Stimulated activated CD4-positive, alpha-beta T cell treated with anti-CD3 and anti-CD28 coated beads, TNF-alpha, amount 100 ng/mL, for 4 hours (primary cell): ENCODE results near the gene HADHA.
A peak's percentile ranks its signal among the peaks of the same experiment; 100 is the strongest.

Experiments used
- DNase-seq, 3 experiments: peaks; one replicate each; pipeline ENCODE4 v3.0.0-alpha.2; 2020; ENCODE audit warnings: low read depth in 3 of 3

HADHA gene

DNA sequence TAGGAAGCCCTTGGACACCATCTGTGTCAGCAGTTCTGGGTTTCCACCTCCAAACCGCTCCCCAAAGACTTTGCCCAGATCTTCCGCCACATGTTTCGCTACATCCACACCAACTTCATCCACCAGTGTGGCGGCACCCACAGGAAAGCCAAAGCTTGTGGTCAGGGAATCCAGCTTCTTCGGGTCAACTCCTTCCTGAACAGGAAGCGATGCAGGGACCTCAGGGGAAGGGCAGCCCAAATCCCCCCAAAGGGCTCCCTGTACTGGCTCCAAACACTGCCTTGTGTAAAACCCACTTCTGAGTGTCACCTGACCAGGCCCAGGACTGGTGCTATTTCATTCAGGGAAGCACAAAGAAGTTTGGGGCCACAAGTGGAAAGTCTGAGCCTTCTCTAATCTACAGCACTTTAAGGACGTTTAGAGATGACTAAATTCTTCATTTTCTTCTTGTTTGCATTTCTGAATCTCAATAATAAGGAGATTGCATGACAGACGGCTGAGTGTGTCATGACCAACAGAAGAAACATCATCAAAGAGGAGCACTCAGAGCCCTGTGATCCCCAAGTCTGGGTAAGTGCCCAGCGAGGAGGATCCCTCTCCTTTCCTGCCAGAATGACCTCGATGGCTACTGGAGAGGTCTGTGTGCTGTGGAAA is 50.7 kb downstream of the HADHA start:
- DNase-seq, result no peak

DNA sequence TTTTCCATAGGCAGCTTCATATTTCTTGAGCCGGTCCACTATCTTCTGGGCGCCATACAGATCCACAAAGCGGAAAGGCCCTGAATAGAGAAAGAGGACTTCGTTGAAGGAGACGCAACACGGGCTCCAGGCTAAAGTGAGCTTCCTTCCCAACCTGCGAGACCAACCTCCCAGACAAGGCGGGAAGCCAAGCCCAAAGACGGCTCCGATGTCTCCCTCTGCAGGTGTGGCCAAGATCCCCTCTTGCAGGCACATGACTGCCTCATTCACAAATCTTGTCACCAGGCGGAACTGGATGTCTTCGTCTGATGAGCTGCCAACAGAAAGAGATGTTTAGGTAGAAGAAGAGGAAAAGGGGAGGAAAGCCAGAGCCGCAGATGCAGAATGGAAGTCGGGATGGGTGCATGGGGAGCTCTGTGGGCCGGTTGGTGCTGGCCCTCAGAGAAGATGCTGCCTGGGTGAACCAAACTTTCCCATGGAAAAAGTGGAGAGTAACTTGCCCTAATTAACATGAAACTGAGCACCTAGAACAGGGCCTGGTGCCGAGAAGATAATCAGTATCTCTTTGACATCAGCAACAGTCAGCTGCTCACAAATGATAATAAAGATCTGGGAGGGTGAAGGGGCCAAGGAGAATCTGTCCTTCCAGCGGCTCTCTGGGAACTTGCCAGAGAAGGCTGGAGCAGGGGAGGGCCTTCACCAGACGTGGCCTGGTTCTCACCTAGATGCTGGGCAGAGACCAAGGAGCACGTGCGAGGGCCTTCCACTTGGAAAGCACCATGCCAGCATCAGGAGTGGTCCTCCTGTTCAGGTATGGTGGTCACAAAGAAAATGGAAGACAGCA is 52.9 kb downstream of the HADHA start:
- DNase-seq, result no peak

DNA sequence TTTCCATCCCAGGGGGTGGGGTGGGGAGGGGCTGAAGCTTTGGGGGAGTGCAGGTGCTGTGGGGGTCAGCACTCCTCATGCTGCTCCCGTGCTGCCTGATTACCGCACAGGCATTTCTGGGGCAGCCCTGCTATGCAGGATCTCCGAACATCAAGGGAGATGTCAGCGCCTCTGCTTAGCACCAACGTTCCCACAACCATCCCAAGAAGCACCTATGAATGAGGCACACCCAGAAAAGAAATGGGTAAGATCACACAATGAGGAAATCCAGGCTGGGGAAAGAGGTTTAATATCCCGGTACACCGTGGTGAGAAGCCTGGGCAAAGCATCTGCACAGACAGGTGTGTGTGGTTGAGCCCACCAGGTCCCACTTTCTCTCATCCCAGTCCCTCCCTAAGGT is 54.1 kb downstream of the HADHA start:
- no peak for DNase-seq

DNA sequence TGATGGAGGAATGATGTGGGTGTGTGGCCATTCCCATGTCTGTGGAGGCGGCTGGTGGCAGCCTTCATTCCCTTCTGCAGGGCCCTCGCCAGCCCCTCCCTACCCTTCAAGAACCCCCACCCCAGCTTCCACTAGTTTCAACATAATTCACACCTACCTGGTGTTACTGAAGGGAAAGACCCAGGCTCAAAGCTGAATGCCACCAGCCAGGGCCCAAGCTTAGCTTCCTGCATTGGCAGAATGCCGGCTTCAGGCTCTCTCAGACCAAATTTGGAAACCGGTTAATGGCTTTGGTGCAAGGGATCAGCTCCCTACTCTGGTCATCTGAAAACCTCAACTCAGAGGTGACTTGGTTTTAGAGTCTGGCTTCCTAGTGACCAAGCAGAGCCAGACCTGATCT is 54.7 kb downstream of the HADHA start:
- no peak for DNase-seq

DNA sequence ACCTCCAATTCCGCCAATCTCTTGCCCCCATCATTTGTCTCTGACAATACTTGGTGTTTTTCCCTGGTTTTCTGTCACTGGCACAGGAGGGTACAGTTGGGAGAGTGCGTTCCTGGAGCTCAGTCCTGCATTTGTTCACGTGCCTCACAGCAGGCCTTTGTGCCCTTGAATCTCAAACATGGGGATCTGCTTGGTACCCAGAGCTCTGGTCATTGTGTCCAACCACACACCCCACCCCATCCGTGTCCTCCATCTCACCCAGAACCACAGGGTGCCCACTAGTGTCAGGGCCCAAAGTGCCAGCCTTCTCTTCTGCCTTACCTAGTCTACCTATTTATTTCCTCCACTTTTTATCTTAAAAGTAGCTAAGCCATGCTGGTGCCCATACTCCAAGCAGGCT is 55.3 kb downstream of the HADHA start:
- no peak for DNase-seq

DNA sequence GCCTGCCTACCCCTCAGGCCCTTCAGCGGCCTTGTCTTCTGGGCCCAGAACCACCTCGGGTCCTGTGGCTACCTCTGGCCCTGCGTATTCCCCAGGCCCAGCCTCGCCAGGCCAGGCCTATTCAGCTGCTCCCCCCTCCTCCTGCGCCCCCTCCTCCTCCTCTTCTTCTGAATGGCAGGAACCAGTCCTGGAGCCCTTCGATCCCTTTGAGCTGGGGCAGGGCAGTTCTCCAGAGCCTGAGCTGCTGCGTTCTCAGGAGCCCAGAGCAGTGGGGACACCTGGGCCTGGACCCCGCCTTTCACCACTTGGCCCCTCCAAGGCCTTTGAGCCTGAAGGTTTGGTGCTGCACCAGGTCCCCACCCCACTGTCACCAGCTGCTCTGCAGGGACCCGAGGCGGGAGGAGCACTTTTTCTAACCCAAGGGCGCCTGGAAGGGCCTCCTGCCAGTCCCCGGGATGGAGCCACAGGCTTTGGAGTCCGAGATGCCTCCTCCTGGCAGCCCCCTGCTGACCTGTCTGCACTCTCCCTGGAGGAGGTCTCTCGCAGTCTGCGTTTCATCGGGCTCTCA is 56.8 kb downstream of the HADHA start:
- DNase-seq, result no peak

DNA sequence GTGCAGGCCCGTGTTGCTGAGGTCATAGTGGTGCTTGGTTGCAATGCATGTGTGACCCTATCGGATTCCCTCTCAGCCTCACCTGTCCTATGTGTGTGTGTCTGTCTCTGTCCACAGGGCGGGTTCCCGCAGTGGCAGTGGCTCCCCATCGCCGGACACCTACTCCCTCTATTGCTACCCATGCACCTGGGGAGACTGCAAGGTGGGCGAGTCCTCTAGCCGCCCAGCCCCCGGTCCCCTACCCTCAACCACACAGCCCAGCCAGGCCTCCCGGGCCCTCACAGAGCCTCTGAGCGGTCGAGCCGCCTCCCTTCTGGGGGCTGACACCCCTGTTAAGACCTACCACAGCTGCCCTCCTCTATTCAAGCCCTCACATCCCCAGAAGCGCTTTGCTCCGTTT is 57.3 kb downstream of the HADHA start:
- DNase-seq, result no peak

DNA sequence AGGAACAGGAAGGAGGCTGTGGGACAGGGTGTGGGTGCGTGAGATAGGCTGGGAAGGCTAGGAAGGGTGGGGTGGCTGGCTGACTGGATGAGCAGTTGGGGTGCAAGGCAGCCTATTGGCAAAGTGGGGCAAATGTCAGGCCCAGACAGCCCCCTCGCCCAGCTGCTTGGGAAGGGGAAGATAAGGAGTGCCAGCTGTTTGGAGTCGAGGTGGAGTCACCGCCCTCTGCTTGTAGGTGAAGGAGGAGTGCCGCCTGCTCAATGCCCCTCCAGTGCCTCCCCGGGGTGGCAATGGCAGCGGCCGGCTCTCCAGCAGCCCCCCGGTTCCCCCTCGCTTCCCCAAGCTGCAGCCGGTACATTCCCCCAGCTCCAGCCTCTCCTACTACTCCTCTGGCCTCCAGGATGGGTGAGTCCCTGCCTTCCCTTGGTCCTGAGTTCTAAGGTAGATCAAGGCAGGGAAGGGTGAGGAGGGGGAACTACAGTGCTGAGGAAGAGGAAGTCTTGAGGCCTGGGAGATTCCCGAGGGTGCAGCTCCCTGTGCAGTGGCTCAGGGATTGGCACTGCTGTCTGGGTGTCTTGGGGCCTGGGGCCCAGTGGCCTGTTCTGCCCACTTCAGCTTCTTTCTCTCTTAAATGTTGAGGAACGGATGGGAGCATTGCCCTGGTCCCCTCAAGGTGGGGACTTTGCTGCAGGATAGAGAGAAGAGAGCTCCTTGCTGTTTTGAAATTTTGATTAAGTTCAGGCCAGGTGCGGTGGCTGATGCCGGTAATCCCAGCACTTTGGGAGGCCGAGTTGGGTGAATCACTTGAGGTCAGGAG is 58.3 kb downstream of the HADHA start:
- no peak for DNase-seq

DNA sequence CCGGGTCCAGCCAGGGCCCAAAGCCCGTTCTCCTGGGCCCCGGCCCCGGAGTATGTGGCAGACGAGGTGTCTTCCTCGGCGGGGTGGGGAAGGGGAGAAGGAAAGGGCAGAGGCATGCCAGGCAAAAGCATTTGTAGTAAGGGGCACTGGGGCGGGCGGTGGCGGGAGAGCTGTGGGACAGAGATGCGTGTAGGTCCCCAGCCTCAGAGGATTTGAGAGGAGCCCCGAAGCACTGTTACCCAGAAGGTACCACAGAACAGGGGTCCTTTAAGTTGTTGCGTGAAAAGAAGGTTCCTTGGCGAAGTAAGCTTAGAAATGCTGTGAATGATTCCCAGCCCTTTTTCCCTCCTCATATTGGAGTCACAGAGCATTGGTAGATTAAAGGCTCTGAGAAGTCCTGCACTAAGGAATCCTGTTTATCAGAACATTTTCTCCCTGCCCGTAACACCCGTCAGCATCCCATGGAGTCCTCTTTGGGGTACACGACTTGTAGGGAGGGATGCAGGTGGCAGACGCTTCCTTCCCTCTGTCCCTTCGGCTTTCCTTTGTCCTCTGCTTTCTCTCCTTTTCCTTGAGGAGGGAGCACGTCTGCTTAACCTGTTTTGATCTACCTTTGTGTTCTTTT is 59.0 kb downstream of the HADHA start:
- DNase-seq, result no peak

DNA sequence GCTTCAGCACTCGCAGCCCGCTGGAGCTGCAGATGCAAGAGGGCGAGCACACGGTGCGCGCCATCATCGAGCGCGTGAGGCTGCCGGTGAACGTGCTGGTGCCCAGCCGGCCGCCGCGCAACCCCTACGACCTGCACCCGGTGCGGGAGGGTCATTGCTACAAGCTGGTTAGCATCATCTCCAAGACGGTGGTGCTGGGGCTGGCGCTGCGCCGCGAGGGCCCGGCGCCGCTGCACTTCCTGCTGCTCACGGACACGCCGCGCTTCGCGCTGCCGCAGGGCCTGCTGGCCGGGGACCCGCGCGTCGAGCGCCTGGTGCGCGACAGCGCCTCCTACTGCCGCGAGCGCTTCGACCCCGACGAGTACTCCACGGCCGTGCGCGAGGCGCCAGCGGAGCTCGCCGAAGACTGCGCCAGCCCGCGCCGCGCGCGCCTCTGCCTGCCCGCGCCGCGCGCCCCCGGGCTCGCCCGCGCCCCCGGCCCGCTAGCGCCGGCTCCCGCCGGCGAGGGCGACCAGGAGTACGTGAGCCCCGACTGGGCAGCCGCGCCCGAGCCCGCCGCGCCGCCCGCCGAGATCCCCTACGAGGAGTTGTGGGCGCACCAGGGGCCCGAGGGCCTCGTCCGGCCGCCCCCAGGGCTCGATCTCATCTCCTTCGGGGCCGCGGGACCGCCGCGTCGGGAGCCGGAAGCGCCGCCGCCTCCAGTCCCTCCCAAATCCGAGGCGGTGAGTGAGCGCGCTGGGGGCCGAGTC is 59.7 kb downstream of the HADHA start:
- peak; percentile 73 for DNase-seq

DNA sequence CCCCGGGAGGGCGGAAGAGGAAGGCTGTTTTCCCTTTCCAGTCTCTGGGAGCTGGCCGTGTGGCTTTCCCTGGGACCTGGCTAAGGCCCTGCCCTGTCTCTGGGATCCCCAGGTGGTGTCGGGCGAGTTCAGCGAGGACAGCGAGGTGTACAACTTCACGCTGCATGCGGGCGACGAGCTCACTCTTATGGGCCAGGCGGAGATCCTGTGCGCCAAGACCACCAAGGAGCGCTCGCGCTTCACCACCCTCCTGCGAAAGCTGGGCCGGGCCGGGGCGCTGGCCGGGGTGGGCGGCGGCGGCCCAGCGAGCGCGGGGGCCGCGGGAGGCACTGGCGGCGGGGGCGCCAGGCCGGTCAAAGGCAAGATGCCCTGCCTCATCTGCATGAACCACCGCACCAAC is 60.3 kb downstream of the HADHA start:
- no peak for DNase-seq

DNA sequence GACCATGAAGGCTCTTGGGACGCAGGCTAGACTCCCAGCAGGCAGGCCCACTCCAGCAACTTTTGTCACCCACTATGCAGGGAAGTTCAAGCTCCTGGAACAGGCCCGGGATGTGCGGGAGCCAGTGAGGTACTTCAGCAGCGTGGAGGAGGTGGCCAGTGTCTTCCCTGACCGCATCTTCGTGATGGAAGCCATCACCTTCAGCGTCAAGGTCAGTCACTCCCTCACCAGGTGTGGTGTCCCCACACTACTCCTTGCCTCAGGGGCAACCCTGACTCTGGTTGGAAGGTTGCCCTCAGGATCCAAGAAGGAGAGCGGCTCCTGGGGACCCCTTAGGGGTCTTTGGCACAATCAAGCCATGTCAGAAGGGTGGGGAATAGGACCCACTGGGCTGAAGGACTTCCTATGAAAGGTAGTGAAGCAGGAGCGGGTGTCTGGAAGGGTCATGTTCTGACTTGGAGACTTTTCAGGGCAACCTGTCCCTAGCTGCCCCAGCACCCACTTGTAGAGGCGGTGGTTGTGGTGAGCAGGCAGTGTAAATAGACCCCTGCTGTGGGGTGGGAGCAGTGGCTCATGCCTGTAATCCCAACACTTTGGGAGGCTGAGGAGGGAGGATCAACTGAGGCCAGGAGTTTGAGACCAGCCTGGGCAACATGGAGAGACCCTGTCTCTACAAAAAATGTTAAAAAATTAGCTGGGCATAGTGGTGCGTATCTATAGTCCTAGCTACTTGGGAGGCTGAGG is 61.4 kb downstream of the HADHA start:
- DNase-seq, result no peak

DNA sequence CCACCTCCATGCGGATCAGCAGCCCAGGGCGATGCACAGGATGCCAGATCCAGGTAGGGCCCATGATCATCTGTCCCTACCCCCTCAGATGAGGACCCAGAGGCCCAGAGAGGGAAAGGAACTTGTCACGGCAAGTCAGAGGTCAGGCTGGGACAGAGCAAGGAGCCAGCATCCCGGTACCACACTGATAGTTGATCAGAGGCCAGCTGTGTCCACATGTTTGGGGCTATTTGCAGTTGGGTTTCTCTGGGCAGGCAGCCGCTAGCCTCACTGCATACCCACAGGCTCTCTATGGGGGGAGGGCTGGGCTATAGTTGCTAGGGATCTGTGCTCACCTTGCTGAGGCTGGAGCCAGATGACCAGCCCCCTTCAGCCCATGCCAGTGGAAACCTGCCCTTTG is 62.0 kb downstream of the HADHA start:
- no peak for DNase-seq

DNA sequence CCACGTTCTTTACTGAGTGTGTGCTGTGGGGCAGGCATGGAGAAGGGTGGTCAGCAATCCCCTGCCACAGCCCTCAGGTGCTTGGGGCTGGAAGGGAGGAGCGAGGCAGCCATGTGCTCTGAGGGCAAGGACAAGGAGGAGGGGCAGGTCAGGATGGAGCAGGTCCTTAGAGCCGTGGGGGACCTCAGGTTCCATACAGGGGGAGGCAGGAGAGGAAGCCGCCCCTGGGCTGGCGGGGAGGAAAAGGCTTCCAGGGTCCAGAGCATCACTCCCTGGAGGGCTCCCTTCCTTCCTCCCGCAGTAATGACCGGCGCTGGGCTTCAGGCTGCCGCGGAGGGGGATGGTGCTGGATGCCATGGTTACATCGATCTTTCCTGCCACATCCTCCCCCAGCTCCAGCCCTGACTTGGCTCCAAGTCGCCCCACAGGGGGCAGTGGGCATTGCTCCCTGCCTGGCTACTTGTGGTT is 65.0 kb downstream of the HADHA start:
- DNase-seq, result no peak

DNA sequence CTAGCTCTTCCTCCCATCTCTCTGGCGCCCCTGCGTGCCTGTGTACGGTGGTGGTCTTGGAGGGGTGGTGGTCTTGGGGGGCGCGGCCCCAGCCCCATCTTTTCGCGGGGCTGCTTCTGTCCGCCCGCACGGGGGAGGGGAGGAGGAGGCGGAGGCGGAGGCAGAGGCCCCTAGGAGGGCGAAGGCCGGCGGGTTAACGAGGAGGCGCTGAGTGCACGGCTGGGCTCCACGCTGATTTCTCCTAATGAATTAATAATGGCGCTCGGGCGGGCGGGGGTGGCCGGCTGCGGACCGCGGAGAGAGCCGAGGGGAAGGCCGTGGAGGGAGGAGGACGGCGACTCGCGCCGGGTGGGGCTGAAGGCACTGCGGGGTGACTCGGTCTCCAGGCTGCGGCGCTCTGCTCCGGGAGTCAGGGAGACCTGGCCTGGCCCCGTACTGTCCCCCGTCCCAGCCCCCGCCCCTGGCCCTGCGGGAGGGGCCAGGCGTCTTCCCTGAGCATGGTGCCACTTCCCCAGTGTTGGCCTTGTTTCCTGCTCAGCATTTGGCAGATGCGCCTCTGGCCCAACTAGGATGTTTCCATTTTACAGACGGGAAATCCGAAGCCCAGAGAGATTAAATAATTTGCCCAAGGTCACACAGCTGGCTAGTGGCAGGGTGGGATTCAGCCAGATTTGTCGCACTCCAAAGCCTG is 65.5 kb downstream of the HADHA start:
- DNase-seq, result no peak

DNA sequence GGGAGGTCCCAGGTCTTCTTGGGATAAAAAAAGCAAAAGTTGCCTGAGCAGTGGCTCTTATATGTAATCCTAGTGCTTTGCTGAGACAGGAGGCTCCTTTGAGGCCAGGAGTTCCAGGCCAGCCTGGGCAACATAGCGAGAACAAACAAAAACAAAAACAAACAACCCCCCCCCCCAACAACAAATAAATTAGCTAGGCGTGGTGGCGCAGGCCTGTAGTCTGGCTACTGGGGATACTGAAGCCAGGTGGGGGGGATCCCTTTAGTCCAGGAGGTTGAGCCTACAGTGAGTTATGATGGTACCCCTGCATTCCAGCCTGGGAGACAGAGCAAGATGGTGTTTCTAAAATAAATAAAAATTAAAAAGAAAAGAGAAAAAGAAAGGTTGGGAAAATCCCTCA is 66.2 kb downstream of the HADHA start:
- no peak for DNase-seq

DNA sequence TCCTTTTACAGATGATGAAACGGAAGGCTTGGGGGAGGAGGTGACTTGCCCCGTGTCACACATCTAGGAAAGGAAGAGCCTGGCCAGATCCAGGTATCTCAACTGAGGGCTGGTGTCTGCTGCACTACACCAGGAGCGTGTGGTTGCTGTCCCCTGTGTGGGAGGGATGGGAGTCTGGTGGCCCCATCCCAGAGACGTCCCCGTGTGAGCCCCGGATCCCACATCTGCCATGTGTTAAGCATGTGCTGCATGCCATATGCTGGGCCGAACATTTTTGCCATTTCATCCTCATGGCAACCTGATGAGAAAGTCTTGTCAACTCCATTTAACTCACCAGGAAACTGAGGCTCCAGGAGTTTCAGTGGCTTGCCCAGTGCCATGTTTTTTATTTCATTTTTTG is 67.3 kb downstream of the HADHA start:
- DNase-seq, result no peak

DNA sequence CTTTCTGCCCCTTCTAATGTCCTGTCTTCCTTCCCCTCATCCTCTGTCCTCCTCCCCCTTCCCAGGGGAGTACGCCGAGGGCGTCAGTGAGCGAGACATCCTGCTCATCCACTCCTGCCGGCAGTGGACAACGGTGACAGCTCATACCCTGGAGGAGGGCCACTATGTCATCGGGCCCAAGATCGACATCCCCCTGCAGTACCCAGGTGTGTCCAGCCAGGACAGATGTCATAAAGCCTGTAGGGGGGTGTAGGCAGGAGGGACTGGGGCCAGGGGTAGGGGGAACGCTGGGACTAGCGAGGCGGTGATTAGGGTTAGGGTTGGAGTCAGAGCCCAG is 68.2 kb downstream of the HADHA start:
- no peak for DNase-seq

DNA sequence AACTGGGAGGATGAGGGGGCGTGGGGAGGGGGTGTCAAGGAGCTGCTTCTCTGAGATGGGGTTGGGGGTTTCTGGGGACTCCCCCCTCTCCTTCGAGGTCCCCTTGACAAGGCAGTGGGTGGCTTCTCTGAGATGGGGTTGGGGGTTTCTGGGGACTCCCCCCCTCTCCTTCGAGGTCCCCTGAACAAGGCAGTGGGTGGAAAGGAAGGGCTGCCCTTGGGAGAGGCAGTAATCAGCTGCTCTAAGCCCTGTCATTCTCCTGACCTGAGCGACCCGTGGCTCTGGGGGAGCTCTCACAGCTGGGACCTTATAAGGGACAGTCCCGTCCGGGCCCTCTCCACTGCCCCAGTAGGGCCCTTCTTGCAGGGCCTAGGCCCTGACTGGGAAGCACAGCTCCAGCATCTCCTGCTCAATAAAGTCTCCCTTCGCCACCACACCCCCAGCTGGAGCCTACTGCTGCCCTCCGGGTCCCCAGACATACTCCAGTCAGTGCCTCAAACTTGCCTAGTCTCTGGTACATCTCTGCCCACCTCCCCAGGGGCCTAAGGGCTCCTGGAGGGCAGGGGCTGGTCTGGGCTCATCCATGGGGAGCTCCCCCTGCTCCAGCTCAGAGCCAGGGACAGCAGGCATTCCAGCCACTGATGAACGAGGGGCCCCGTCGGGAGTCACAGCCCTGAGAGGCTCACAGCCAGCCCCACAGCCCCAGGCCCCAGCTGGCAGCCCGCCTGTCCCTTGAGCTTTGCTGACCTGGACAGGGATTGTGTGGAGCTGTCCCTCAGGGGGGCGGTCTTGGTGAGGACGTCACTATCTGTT is 68.8 kb downstream of the HADHA start:
- no peak for DNase-seq
